ENCODE measurements around the gene SEPTIN3.

DNA sequence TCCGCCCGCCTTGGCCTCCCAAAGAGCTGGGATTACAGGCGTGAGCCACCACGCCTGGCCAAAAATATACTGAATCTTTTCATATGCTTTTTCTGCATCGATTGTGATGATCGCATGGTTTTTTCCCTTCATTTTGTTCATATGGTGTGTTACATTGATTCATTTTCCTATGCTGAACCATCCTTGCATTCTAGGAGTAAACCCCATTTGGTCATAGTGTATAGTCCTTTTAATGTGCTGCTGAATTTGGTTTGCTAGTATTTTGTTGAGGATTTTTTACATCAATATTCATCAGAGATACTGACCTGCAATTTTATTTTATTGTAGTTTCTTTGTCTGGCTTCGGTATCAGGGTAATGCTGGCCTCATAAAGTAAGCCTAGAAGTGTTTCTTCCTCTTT, 41.5 kb downstream of the SEPTIN3 start:
- TF ChIP-seq, protein P1, sequence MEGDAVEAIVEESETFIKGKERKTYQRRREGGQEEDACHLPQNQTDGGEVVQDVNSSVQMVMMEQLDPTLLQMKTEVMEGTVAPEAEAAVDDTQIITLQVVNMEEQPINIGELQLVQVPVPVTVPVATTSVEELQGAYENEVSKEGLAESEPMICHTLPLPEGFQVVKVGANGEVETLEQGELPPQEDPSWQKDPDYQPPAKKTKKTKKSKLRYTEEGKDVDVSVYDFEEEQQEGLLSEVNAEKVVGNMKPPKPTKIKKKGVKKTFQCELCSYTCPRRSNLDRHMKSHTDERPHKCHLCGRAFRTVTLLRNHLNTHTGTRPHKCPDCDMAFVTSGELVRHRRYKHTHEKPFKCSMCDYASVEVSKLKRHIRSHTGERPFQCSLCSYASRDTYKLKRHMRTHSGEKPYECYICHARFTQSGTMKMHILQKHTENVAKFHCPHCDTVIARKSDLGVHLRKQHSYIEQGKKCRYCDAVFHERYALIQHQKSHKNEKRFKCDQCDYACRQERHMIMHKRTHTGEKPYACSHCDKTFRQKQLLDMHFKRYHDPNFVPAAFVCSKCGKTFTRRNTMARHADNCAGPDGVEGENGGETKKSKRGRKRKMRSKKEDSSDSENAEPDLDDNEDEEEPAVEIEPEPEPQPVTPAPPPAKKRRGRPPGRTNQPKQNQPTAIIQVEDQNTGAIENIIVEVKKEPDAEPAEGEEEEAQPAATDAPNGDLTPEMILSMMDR (IDR thresholded peaks at IDR 0.05): no peak
- TF ChIP-seq POLR2A (IDR thresholded peaks at IDR 0.05): no peak
